GM23248 (cell line): ENCODE data around the gene TAS2R30. TPM values are rescaled to one million over a fixed set of nuclear protein-coding genes. Genes with fewer than 3 reads are reported as not detected.
"Not testable (repeated sequence)": the region's sequence is repeated elsewhere in the genome, so short reads cannot be mapped to it uniquely, and the experiment has no call there.

Experiments used
- DNase-seq: peaks from one replicate; pipeline ENCODE4 v3.0.0-alpha.2; 2015
- H2AFZ ChIP-seq: fragments of 200-600 bp; sonication (generic); 2 replicates; pipeline ENCODE4 v1.6.1; 2016; ENCODE audit warnings: antibody characterized with exemption
- H3F3A ChIP-seq: fragments of 200-600 bp; sonication (generic); 2 replicates; pipeline ENCODE4 v1.6.1; 2016; ENCODE audit warnings: mild to moderate bottlenecking, antibody characterized with exemption, mixed run types; ENCODE audit not compliant: insufficient read depth
- H3K27ac ChIP-seq: fragments of 200-600 bp; sonication (generic); 2 replicates; pipeline ENCODE4 v1.5.1; 2016; ENCODE audit warnings: mild to moderate bottlenecking
- H3K27me3 ChIP-seq: fragments of 200-600 bp; sonication (generic); replicated peaks from 2 replicates; pipeline ENCODE4 v1.6.1; 2016; ENCODE audit warnings: mild to moderate bottlenecking; ENCODE audit not compliant: insufficient read depth
- H3K36me3 ChIP-seq: fragments of 200-600 bp; sonication (generic); 2 replicates; pipeline ENCODE4 v1.6.1; 2016; ENCODE audit warnings: low read depth, mild to moderate bottlenecking
- H3K4me1 ChIP-seq: fragments of 200-600 bp; sonication (generic); 2 replicates; pipeline ENCODE4 v1.6.1; 2016; ENCODE audit warnings: mild to moderate bottlenecking; ENCODE audit not compliant: insufficient read depth
- H3K4me2 ChIP-seq: fragments of 200-600 bp; sonication (generic); one replicate; pipeline ENCODE4 v1.6.1; 2016; ENCODE audit warnings: mild to moderate bottlenecking; ENCODE audit not compliant: unreplicated experiment
- H3K4me3 ChIP-seq: fragments of 200-600 bp; sonication (generic); 2 replicates; pipeline ENCODE4 v1.5.1; 2016; ENCODE audit warnings: mild to moderate bottlenecking
- H3K79me2 ChIP-seq: fragments of 200-600 bp; sonication (generic); 2 replicates; pipeline ENCODE4 v1.6.1; 2016; ENCODE audit warnings: mild to moderate bottlenecking; ENCODE audit not compliant: insufficient read depth
- H3K9ac ChIP-seq: fragments of 200-600 bp; sonication (generic); 2 replicates; pipeline ENCODE4 v1.6.1; 2016; ENCODE audit warnings: mild to moderate bottlenecking
- H3K9me2 ChIP-seq: fragments of 200-600 bp; sonication (generic); 2 replicates; pipeline ENCODE4 v1.6.1; 2016; ENCODE audit warnings: mixed run types, mild to moderate bottlenecking, moderate library complexity; ENCODE audit not compliant: insufficient read depth
- H3K9me3 ChIP-seq: fragments of 200-600 bp; sonication (generic); one replicate; pipeline ENCODE4 v1.6.1; 2017; ENCODE audit warnings: low read depth
- H4K20me1 ChIP-seq: fragments of 200-600 bp; sonication (generic); 2 replicates; pipeline ENCODE4 v1.6.0; 2016; ENCODE audit not compliant: insufficient read depth
- EZH2 ChIP-seq: fragments of 200-600 bp; sonication (generic); IDR thresholded peaks from 2 replicates; pipeline ENCODE4 v1.6.1; 2018; ENCODE audit warnings: antibody characterized with exemption, mild to moderate bottlenecking; ENCODE audit not compliant: insufficient read depth, poor library complexity, severe bottlenecking
- EZH2phosphoT487 ChIP-seq: fragments of 200-600 bp; sonication (generic); IDR thresholded peaks from 2 replicates; pipeline ENCODE4 v1.6.1; 2018; ENCODE audit warnings: antibody characterized with exemption, moderate library complexity, mild to moderate bottlenecking, low read depth; ENCODE audit not compliant: insufficient read depth
- WGBS, 2 experiments: methylation state at CpG; one replicate each; pipeline ENCODE4 v1.1.6; 2015 to 2017; ENCODE audit warnings: low lambda C conversion rate in 2 of 2, low coverage in 1 of 2; ENCODE audit errors: missing lambda C conversion rate in 2 of 2; 5-methylcytosine and 5-hydroxymethylcytosine counted together
- in situ Hi-C: fragments of 300-500 bp; cut with MboI; formaldehyde crosslinking; loops from 2 replicates; pipeline ENCODE4 v1.15.0; 2020
- polyA plus RNA-seq: library from polyadenylated mRNA; unstranded; fragments of >200 nt; fragmentation: Nextera tagmentation; extraction: Ambion mirVana; gene quantifications from 2 replicates; pipeline ENCODE4 v1.2.1, GENCODE V29; 2016
- total RNA-seq: library from RNA; depleted of rRNA; stranded (reverse); fragments of >200 nt; shearing (Covaris generic); gene quantifications from 2 replicates; pipeline ENCODE4 v1.2.3, GENCODE V29; 2014

Gene TAS2R30
- total and polyA plus RNA-seq, 2 experiments from 2014 or later, result 0.32 TPM; not detected in 1

DNA sequence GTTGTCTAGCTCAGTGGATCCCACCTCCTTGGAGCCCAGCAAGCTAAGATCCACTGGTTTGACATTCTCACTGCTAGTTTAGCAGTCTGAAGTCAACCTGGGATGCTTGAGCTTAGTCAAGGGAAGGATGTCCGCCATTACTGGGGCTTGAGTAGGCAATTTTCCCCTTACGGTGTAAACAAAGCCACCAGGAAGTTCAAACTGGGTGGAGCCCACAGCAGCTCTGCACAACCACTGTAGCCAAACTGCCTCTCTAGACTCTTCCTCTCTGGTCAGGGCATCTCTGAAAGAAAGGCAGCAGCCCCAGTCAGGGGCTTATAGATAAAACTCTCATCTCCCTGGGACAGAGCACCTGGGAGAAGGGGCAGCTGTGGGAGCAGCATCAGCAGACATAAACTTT is 25.6 kb downstream of the TAS2R30 start:
- in situ Hi-C loops, result no loop called here
- 95 to 96% methylated on average over 2 of the region's 2 CpGs for WGBS, 2 experiments
- H3K79me2 ChIP-seq, result peaks cover 86% of the 10 kb centered on the region
- no peaks in the 10 kb centered on the region for H4K20me1 ChIP-seq
- TF ChIP-seq EZH2 (no peak), EZH2phosphoT487 (no peak)
- no peak overlapping the region for H3K9ac ChIP-seq
- DNase-seq, result no peak
- no peaks in the 10 kb centered on the region for H3K36me3 ChIP-seq
- no peak overlapping the region for H3K4me3 ChIP-seq
- H3K9me3 ChIP-seq, result no peaks in the 10 kb centered on the region
- H3K4me2 ChIP-seq, result no peak overlapping the region
- H3K9me2 ChIP-seq, result no peaks in the 10 kb centered on the region
- no peaks in the 10 kb centered on the region for H3K4me1 ChIP-seq
- no peaks in the 10 kb centered on the region for H3K27me3 ChIP-seq
- H3K27ac ChIP-seq, result no peak overlapping the region
- H3F3A ChIP-seq, result no peaks in the 10 kb centered on the region
- no peak overlapping the region for H2AFZ ChIP-seq

GRCh38 chr12:11107719-11108118 is 26.7 kb downstream of the TAS2R30 start:
- DNase-seq, result no peak
- Histone ChIP-seq H4K20me1 (no peaks in the 10 kb centered on the region), H3K9me2 (no peaks in the 10 kb centered on the region), H3K4me1 (no peaks in the 10 kb centered on the region), H3K9me3 (no peaks in the 10 kb centered on the region), H3F3A (no peaks in the 10 kb centered on the region), H2AFZ (no peak overlapping the region), H3K4me3 (no peak overlapping the region), H3K79me2 (peaks cover 77% of the 10 kb centered on the region), H3K27me3 (no peaks in the 10 kb centered on the region), H3K27ac (no peak overlapping the region), H3K9ac (no peak overlapping the region), H3K36me3 (no peaks in the 10 kb centered on the region), H3K4me2 (no peak overlapping the region)
- WGBS, 2 experiments, result 97 to 100% methylated on average over 1 of the region's 1 CpG
- no peak for TF ChIP-seq EZH2
- TF ChIP-seq EZH2phosphoT487, result no peak
- in situ Hi-C loops, result no loop called here

DNA sequence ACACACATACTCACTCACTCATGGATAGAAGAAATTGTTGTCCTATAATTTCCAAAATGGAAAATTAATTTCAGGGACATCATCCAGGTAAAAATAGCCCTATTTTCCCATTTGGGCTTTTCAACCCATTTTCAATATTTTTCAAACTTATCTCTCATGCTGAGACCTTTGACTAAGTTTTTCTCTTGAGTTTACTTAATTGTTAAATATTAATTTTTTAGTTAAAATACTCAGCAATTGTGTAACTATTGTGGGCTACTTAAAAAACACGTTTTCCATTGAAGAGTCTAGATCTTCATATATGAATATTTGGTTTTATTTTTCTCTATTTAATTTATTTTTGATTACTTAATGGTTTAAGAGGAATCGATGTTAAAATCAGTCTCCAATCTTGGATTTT is 28.2 kb downstream of the TAS2R30 start:
- no peak overlapping the region for H3K27ac ChIP-seq
- H3K4me2 ChIP-seq, result no peak overlapping the region
- no peak overlapping the region for H2AFZ ChIP-seq
- TF ChIP-seq EZH2phosphoT487 (no peak), EZH2 (no peak)
- H3K4me3 ChIP-seq, result no peak overlapping the region
- in situ Hi-C loops, result no loop called here
- no peak for DNase-seq
- H3K9me2 ChIP-seq, result no peaks in the 10 kb centered on the region
- H3K4me1 ChIP-seq, result no peaks in the 10 kb centered on the region
- H3K36me3 ChIP-seq, result no peaks in the 10 kb centered on the region
- 93 to 98% methylated on average over 2 of the region's 2 CpGs for WGBS, 2 experiments
- H3K79me2 ChIP-seq, result peaks cover 64% of the 10 kb centered on the region
- no peaks in the 10 kb centered on the region for H3F3A ChIP-seq
- H3K27me3 ChIP-seq, result no peaks in the 10 kb centered on the region
- H3K9ac ChIP-seq, result no peak overlapping the region
- no peaks in the 10 kb centered on the region for H4K20me1 ChIP-seq
- no peaks in the 10 kb centered on the region for H3K9me3 ChIP-seq

- no peaks in the 10 kb centered on the region for H3K9me2 ChIP-seq
- no peaks in the 10 kb centered on the region for H4K20me1 ChIP-seq
- DNase-seq, result no peak
- in situ Hi-C loops, result no loop called here
- no peak overlapping the region for H2AFZ ChIP-seq
- TF ChIP-seq EZH2phosphoT487, result no peak
- no peak for TF ChIP-seq EZH2
- no peak overlapping the region for H3K4me3 ChIP-seq
- no peak overlapping the region for H3K4me2 ChIP-seq
- H3K9ac ChIP-seq, result no peak overlapping the region
- no peaks in the 10 kb centered on the region for H3F3A ChIP-seq
- whole genome bisulfite sequencing, 2 experiments, result 70 to 80% methylated on average over 2 of the region's 2 CpGs
- no peaks in the 10 kb centered on the region for H3K4me1 ChIP-seq
- no peaks in the 10 kb centered on the region for H3K36me3 ChIP-seq
- H3K27ac ChIP-seq, result no peak overlapping the region
- no peaks in the 10 kb centered on the region for H3K9me3 ChIP-seq
- no peaks in the 10 kb centered on the region for H3K27me3 ChIP-seq
- H3K79me2 ChIP-seq, result peaks cover 64% of the 10 kb centered on the region
Observed at GRCh38 chr12:11105546-11105945, 28.9 kb downstream of the TAS2R30 start.

DNA sequence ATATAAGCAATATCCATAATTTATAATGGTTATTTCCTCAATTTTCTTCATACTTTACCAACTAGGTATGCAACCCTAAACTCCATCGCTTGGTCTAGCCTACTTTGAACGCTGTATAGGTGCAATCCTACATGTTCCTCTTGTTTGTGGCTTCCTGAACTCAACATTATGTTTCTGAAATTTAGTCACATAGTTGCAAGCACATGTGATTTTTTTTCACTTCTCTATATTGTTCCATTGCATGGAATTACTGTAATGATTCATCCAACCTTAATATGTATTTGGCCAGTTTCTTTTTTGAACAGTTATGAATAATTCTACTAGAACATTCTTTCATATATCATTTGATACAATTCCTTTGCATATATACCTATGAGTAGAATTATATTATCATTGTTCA is 39.5 kb downstream of the TAS2R30 start:
- H3K27ac ChIP-seq, H3K27me3 ChIP-seq, H3K4me3 ChIP-seq, DNase-seq, in situ Hi-C loops, H3K4me2 ChIP-seq, H3F3A ChIP-seq, H2AFZ ChIP-seq, H3K9me2 ChIP-seq, H3K36me3 ChIP-seq, H3K9ac ChIP-seq, H4K20me1 ChIP-seq, H3K9me3 ChIP-seq, H3K4me1 ChIP-seq: not testable (repeated sequence)
- no CpG with 5 or more reads among the region's 2 CpGs for WGBS, 2 experiments
- peaks cover 17% of the 10 kb centered on the region for H3K79me2 ChIP-seq
